Osteoblast (primary cell): Measurements from ENCODE around the gene PRKCE. TPM values are rescaled to one million over a fixed set of nuclear protein-coding genes. Genes with fewer than 3 reads are reported as not detected.

Experiments used
- DNase-seq: peaks from one replicate; pipeline ENCODE4 v3.0.0; 2011; ENCODE audit warnings: low spot score, mixed read lengths; ENCODE audit not compliant: insufficient read length; ENCODE audit errors: missing footprints
- H2AFZ ChIP-seq: 2 replicates; pipeline ENCODE4 v1.6.0; 2011; ENCODE audit warnings: mild to moderate bottlenecking, low read length
- H3K27ac ChIP-seq: 2 replicates; pipeline ENCODE4 v1.5.1; 2011; ENCODE audit warnings: mild to moderate bottlenecking, low read depth, low read length, moderate library complexity
- H3K27me3 ChIP-seq: 2 replicates; pipeline ENCODE4 v1.6.0; 2012; ENCODE audit warnings: mild to moderate bottlenecking, control low read depth, inconsistent platforms, low read length, moderate library complexity; ENCODE audit not compliant: insufficient read depth
- H3K36me3 ChIP-seq: 2 replicates; pipeline ENCODE4 v1.5.1; 2011; ENCODE audit warnings: mild to moderate bottlenecking, low read length, control low read depth, moderate library complexity; ENCODE audit not compliant: insufficient read depth
- H3K4me1 ChIP-seq: 2 replicates; pipeline ENCODE4 v1.5.1; 2011; ENCODE audit warnings: mild to moderate bottlenecking, low read length, control low read depth, moderate library complexity; ENCODE audit not compliant: insufficient read depth
- H3K4me2 ChIP-seq: 2 replicates; pipeline ENCODE4 v1.6.0; 2011; ENCODE audit warnings: mild to moderate bottlenecking, low read length; ENCODE audit not compliant: insufficient read depth
- H3K4me3 ChIP-seq: fragments of 200-600 bp; sonication (generic); 3 replicates; pipeline ENCODE4 v1.5.1; 2012; ENCODE audit warnings: mild to moderate bottlenecking, low read length, inconsistent platforms; ENCODE audit not compliant: insufficient read depth
- H3K79me2 ChIP-seq: 2 replicates; pipeline ENCODE4 v1.6.0; 2012; ENCODE audit warnings: mild to moderate bottlenecking, low read length, control low read depth, inconsistent platforms; ENCODE audit not compliant: insufficient read depth
- H3K9me3 ChIP-seq: 2 replicates; pipeline ENCODE4 v1.5.1; 2011; ENCODE audit warnings: low read depth, low read length, control low read depth
- H4K20me1 ChIP-seq: 2 replicates; pipeline ENCODE4 v1.6.0; 2012; ENCODE audit warnings: mild to moderate bottlenecking, low read length, control low read depth; ENCODE audit not compliant: insufficient read depth
- CTCF ChIP-seq: IDR thresholded peaks from 2 replicates; pipeline ENCODE4 v1.5.1; 2011; ENCODE audit warnings: mild to moderate bottlenecking, low read depth, low read length, moderate library complexity; ENCODE audit errors: extremely low read depth
- total RNA-seq: library from RNA; depleted of rRNA; stranded (reverse); fragments of >200 nt; gene quantifications from 2 replicates; pipeline ENCODE4 v1.2.3, GENCODE V29; 2012

Gene PRKCE
- total RNA-seq, 1 donor, result 22.1 TPM

- Histone ChIP-seq H3K27ac (no peak overlapping the region), H3K79me2 (peaks cover 6% of the 10 kb centered on the region), H2AFZ (no peak overlapping the region), H3K27me3 (no peaks in the 10 kb centered on the region), H3K36me3 (no peaks in the 10 kb centered on the region), H3K4me1 (peaks cover 14% of the 10 kb centered on the region), H3K4me2 (no peak overlapping the region), H3K4me3 (no peak overlapping the region), H3K9me3 (no peaks in the 10 kb centered on the region), H4K20me1 (no peaks in the 10 kb centered on the region)
- TF ChIP-seq CTCF, result no peak
- DNase-seq, result no peak
These were observed 22.8 kb downstream of the PRKCE start for GRCh38 chr2:45674035-45674816.

GRCh38 chr2:45675263-45675812 lies 23.9 kb downstream of the PRKCE start:
- no peak for TF ChIP-seq CTCF
- H3K27me3 ChIP-seq, result no peaks in the 10 kb centered on the region
- no peak overlapping the region for H2AFZ ChIP-seq
- no peaks in the 10 kb centered on the region for H3K36me3 ChIP-seq
- peaks cover 6% of the 10 kb centered on the region for H3K79me2 ChIP-seq
- H3K9me3 ChIP-seq, result no peaks in the 10 kb centered on the region
- no peak overlapping the region for H3K4me3 ChIP-seq
- peaks cover 12% of the 10 kb centered on the region for H3K4me1 ChIP-seq
- no peaks in the 10 kb centered on the region for H4K20me1 ChIP-seq
- H3K27ac ChIP-seq, result no peak overlapping the region
- no peak overlapping the region for H3K4me2 ChIP-seq
- peak; percentile 66 for DNase-seq

- Histone ChIP-seq H3K9me3 (no peaks in the 10 kb centered on the region), H3K79me2 (peaks cover 6% of the 10 kb centered on the region), H3K4me3 (no peak overlapping the region), H2AFZ (no peak overlapping the region), H3K27ac (no peak overlapping the region), H3K4me1 (peaks cover 12% of the 10 kb centered on the region), H3K27me3 (no peaks in the 10 kb centered on the region), H4K20me1 (no peaks in the 10 kb centered on the region), H3K4me2 (no peak overlapping the region), H3K36me3 (no peaks in the 10 kb centered on the region)
- DNase-seq, result no peak
- TF ChIP-seq CTCF, result no peak
These were observed 24.6 kb downstream of the PRKCE start for GRCh38 chr2:45676088-45676487.

- H3K4me1 ChIP-seq, result peaks cover 22% of the 10 kb centered on the region
- H3K4me3 ChIP-seq, result no peak overlapping the region
- peaks cover 3% of the 10 kb centered on the region for H4K20me1 ChIP-seq
- no peaks in the 10 kb centered on the region for H3K27me3 ChIP-seq
- H3K79me2 ChIP-seq, result peaks cover 6% of the 10 kb centered on the region
- no peak overlapping the region for H3K4me2 ChIP-seq
- H3K9me3 ChIP-seq, result no peaks in the 10 kb centered on the region
- no peak overlapping the region for H3K27ac ChIP-seq
- H2AFZ ChIP-seq, result no peak overlapping the region
- no peaks in the 10 kb centered on the region for H3K36me3 ChIP-seq
- no peak for TF ChIP-seq CTCF
- DNase-seq, result no peak
These were observed 27.4 kb downstream of the PRKCE start for GRCh38 chr2:45678791-45679348.
